LNCAP (cell line): Measurements from ENCODE around the gene RASGRP2.

Experiments
- CTCF ChIP-seq: fragments of 450-650 bp; IDR thresholded peaks from 2 replicates; pipeline ENCODE4 v1.5.1; 2017; ENCODE audit warnings: mild to moderate bottlenecking

The RASGRP2 gene

GRCh38 chr11:64687204-64687603 lies 56.7 kb downstream of the RASGRP2 start:
- TF ChIP-seq CTCF: no peak

GRCh38 chr11:64686466-64687170 lies 57.3 kb downstream of the RASGRP2 start:
- no peak for TF ChIP-seq CTCF

DNA sequence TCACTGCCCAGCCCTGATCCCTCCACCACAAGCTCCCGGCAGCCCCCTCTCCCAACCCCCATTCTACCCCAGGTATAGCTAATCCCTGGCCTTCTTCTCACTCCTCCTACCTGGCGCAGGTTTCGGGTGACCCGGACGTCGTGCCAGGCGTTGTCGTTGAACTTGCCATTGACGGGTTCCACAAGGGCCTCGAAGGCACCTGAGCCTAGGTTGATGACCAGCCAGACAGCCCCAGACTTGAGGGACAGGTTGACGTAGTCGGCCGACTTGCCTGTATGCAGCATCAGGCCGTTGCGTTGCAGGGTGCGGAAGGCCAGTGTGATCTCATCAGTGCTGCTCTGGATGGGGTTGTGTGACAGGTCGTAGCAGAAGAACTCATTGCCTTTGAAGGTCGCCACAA lies 58.4 kb downstream of the RASGRP2 start:
- no peak for TF ChIP-seq CTCF

DNA sequence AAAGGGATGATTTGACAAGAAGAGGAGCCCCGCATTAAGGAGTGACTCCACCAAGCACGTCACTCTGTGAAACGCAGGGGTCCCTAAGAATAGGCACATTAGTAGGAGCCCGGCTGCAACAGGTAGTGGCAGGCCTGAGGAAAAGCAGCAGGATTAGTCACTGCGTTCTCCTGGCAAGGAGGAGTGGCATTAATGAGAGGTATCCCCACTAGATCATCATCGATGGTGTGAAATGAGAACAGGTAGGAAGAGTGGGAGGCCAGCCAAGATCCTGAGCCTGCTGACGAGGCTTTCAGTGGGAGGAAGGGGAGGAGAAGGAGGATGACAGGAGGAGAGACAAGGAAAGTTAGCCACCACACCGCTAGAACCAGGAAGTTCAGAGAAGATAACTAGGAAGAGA lies 59.6 kb downstream of the RASGRP2 start:
- no peak for TF ChIP-seq CTCF

DNA sequence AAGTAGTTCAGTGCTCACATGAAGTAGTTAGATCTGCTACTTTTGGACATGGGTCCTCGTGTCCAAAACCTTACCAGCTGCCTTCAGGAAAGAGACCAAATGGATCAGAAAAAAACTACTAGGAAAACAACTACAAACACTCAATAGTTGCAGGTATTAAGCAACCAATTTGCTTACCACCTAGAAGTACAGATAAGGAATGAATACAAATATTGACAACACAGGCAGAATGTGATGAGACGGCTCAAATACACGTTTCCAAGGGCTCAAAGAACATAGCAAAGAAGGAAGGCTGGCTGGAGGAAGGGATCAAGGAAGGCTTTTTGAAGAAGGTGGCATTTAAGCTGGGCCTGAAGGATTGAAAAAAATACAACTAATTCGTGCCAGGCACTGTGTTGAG lies 62.8 kb downstream of the RASGRP2 start:
- TF ChIP-seq CTCF: no peak

DNA sequence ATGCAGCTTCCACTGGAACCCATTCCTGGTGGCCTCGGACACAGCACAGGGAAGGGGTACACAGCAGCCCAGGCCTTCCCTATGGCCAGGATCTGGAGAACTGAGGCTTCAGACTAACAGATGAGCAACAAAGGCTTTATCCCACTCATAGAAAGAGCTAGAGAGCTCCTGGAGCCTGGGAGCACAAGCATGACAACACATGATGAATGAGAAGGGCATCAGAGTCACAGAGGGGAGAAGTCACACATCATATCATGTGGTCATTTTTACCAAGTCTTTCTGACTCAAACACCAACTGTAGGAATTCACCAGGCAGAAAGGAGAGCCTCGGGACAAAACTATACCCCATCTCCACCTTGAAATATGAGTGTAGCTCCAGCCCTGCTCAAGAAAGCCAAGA lies 64.1 kb downstream of the RASGRP2 start:
- no peak for TF ChIP-seq CTCF

GRCh38 chr11:64677441-64678023 lies 66.4 kb downstream of the RASGRP2 start:
- TF ChIP-seq CTCF: no peak
